OCI-LY3 (cell line): Measurements from ENCODE around the gene LPCAT4.

Experiments used
- EZH2phosphoT487 ChIP-seq: fragments of 200-600 bp; shearing (Covaris generic); IDR thresholded peaks from 2 replicates; pipeline ENCODE4 v1.6.1; 2018; ENCODE audit warnings: antibody characterized with exemption, mixed run types, low read depth
- TF ChIP-seq, protein P1 (sequence below): fragments of 200-600, 300-600 bp; sonication (generic); IDR thresholded peaks from 2 replicates; pipeline ENCODE4 v1.5.1; 2014; ENCODE audit warnings: antibody characterized with exemption, low read length, low read depth

DNA sequence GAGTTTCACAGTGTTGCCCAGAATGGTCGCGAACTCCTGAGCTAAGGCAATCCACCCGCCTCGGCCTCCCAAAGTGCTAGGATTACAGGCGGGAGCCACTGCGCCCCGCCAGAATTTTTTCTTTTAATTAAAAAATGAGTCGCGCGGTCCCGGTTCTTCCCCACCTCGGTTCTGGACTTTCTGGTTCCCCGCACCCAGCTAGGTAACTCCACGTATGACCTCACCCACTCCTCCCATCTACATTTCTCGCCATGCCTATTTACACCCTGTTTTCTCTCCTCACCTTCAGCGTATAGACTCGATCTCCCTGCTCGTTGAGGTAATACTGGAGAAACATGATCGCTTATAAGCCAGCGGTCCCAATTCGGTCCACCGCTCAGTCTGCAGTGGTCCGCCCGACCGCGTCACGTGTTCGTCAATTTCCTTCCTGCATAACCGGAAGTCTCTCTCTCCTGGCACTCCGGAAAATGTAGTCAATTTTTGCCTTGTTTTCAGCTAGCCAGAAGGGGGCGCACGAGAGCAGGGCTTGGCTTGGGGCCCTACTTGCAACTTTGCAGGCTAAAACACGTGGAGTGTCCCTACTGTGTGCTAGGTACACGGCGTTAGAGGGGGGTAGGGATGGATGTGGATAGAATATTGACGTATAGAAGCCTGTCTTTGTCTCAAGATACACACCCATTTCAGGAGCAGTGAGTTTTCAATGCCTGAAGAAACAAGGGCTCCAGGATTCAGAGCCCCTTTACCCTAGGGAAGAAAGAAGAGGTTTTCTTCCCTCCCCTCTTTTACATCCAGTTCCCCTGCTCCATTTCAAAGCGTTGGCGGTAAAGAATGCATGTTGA is 24.0 kb downstream of the LPCAT4 start, which contains the start of the genes NOP10 and NUTM1:
- TF ChIP-seq, protein P1, sequence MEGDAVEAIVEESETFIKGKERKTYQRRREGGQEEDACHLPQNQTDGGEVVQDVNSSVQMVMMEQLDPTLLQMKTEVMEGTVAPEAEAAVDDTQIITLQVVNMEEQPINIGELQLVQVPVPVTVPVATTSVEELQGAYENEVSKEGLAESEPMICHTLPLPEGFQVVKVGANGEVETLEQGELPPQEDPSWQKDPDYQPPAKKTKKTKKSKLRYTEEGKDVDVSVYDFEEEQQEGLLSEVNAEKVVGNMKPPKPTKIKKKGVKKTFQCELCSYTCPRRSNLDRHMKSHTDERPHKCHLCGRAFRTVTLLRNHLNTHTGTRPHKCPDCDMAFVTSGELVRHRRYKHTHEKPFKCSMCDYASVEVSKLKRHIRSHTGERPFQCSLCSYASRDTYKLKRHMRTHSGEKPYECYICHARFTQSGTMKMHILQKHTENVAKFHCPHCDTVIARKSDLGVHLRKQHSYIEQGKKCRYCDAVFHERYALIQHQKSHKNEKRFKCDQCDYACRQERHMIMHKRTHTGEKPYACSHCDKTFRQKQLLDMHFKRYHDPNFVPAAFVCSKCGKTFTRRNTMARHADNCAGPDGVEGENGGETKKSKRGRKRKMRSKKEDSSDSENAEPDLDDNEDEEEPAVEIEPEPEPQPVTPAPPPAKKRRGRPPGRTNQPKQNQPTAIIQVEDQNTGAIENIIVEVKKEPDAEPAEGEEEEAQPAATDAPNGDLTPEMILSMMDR: peak; percentile 84
- TF ChIP-seq EZH2phosphoT487: no peak
